ENCODE measurements around the gene OR4D2. TPM values are rescaled to one million over a fixed set of nuclear protein-coding genes. Genes with fewer than 3 reads are reported as not detected.

Gene OR4D2
- total RNA-seq, 2 experiments from 2014 or later: not detected

- ChIA-PET CTCF (interaction anchor here (0.7 to 5.7 kb wide), 14 partner anchors 9 to 805 kb away, joined by 3 to 33 read pairs (median 3); partner anchors contain the start of genes HSF5 and MKS1), POLR2A (interaction anchor here (0.6 kb wide), 1 partner anchor 95 kb away, joined by 3 read pairs; no protein-coding TSS in a partner anchor)
- Mint-ChIP-seq H3K27me3 (peaks cover 2% of the 10 kb centered on the region), H3K4me3 (no peak overlapping the region), H3K9me3 (no peaks in the 10 kb centered on the region), H3K4me1 (no peaks in the 10 kb centered on the region), H3K36me3 (ENCODE audit: low read depth) (no peaks in the 10 kb centered on the region), H3K27ac (no peak overlapping the region)
- peak; percentile 57 for DNase-seq
Measured at GRCh38 chr17:58200024-58200633, 33.3 kb downstream of the OR4D2 start.

- no peaks in the 10 kb centered on the region for H3K4me1 Mint-ChIP-seq
Measured at GRCh38 chr17:58202859-58203258, 36.1 kb downstream of the OR4D2 start.

GRCh38 chr17:58204796-58205195, 38.0 kb downstream of the OR4D2 start:
- CTCF ChIA-PET: no interaction called here
- Mint-ChIP-seq H3K27ac (no peak overlapping the region), H3K4me3 (no peak overlapping the region), H3K4me1 (no peaks in the 10 kb centered on the region), H3K9me3 (no peaks in the 10 kb centered on the region), H3K36me3 (ENCODE audit: low read depth) (peaks cover 3% of the 10 kb centered on the region), H3K27me3 (peaks cover 2% of the 10 kb centered on the region)
- DNase-seq: no peak
- POLR2A ChIA-PET: no interaction called here

More at GRCh38 chr17:58202859-58203258, 36.1 kb downstream of the OR4D2 start:
- Mint-ChIP-seq H3K9me3 (no peaks in the 10 kb centered on the region), H3K4me3 (no peak overlapping the region), H3K27me3 (peaks cover 2% of the 10 kb centered on the region), H3K27ac (no peak overlapping the region), H3K36me3 (ENCODE audit: low read depth) (no peaks in the 10 kb centered on the region)
- no peak for DNase-seq
- ChIA-PET POLR2A (no interaction called here), CTCF (interaction anchor here (5.7 kb wide), 1 partner anchor 11 kb away, joined by 33 read pairs; no protein-coding TSS in a partner anchor)

- POLR2A ChIA-PET: no interaction called here
- no peak overlapping the region for H3K27ac Mint-ChIP-seq
- no peaks in the 10 kb centered on the region for H3K9me3 Mint-ChIP-seq
- H3K27me3 Mint-ChIP-seq: no peaks in the 10 kb centered on the region
- no peak overlapping the region for H3K4me3 Mint-ChIP-seq
- no peak for DNase-seq
- CTCF ChIA-PET: interaction anchor here (1.3 kb wide), 1 partner anchor 14 kb away, joined by 3 read pairs; no protein-coding TSS in a partner anchor
- peaks cover 6% of the 10 kb centered on the region for H3K36me3 Mint-ChIP-seq (ENCODE audit: low read depth)
- peaks cover 2% of the 10 kb centered on the region for H3K4me1 Mint-ChIP-seq
Measured at GRCh38 chr17:58205936-58206335, 39.2 kb downstream of the OR4D2 start.

- POLR2A ChIA-PET: no interaction called here
- H3K4me3 Mint-ChIP-seq: no peak overlapping the region
- H3K36me3 Mint-ChIP-seq (ENCODE audit: low read depth): peaks cover 7% of the 10 kb centered on the region
- CTCF ChIA-PET: interaction anchor here (1.3 kb wide), 1 partner anchor 9 kb away, joined by 3 read pairs; no protein-coding TSS in a partner anchor
- no peaks in the 10 kb centered on the region for H3K27me3 Mint-ChIP-seq
- H3K27ac Mint-ChIP-seq: no peak overlapping the region
- no peaks in the 10 kb centered on the region for H3K9me3 Mint-ChIP-seq
- no peak for DNase-seq
- peaks cover 5% of the 10 kb centered on the region for H3K4me1 Mint-ChIP-seq
Measured at GRCh38 chr17:58207451-58207850, 40.7 kb downstream of the OR4D2 start.

GRCh38 chr17:58208344-58208743, 41.6 kb downstream of the OR4D2 start:
- Mint-ChIP-seq H3K4me1 (peaks cover 5% of the 10 kb centered on the region), H3K4me3 (no peak overlapping the region), H3K36me3 (ENCODE audit: low read depth) (peaks cover 7% of the 10 kb centered on the region), H3K27ac (no peak overlapping the region), H3K27me3 (no peaks in the 10 kb centered on the region), H3K9me3 (no peaks in the 10 kb centered on the region)
- no peak for DNase-seq
- POLR2A ChIA-PET: no interaction called here
- CTCF ChIA-PET: interaction anchor here (0.6 to 1.3 kb wide), 2 partner anchors 8 to 60 kb away, joined by 3 to 4 read pairs; no protein-coding TSS in a partner anchor

GRCh38 chr17:58210922-58211321, 44.1 kb downstream of the OR4D2 start:
- Mint-ChIP-seq H3K36me3 (ENCODE audit: low read depth) (peaks cover 7% of the 10 kb centered on the region), H3K27ac (no peak overlapping the region), H3K4me1 (peaks cover 5% of the 10 kb centered on the region), H3K9me3 (no peaks in the 10 kb centered on the region), H3K27me3 (no peaks in the 10 kb centered on the region), H3K4me3 (no peak overlapping the region)
- POLR2A ChIA-PET: no interaction called here
- CTCF ChIA-PET: interaction anchor here (0.6 to 5.8 kb wide), 5 partner anchors 10 to 1208 kb away, joined by 3 to 33 read pairs (median 3); partner anchors contain the start of gene LPO
- DNase-seq: no peak

- H3K4me1 Mint-ChIP-seq: peaks cover 25% of the 10 kb centered on the region
- no peaks in the 10 kb centered on the region for H3K27me3 Mint-ChIP-seq
- ChIA-PET POLR2A (no interaction called here), CTCF (interaction anchor here (0.9 to 5.8 kb wide), 5 partner anchors 8 to 299 kb away, joined by 3 to 33 read pairs (median 3); no protein-coding TSS in a partner anchor)
- H3K4me3 Mint-ChIP-seq: no peak overlapping the region
- H3K36me3 Mint-ChIP-seq (ENCODE audit: low read depth): peaks cover 2% of the 10 kb centered on the region
- H3K9me3 Mint-ChIP-seq: no peaks in the 10 kb centered on the region
- DNase-seq: no peak
- no peak overlapping the region for H3K27ac Mint-ChIP-seq
Measured at GRCh38 chr17:58215685-58216084, 48.9 kb downstream of the OR4D2 start.

- DNase-seq: no peak
- H3K9me3 Mint-ChIP-seq: no peaks in the 10 kb centered on the region
- H3K27me3 Mint-ChIP-seq: no peaks in the 10 kb centered on the region
- H3K36me3 Mint-ChIP-seq (ENCODE audit: low read depth): no peaks in the 10 kb centered on the region
- H3K27ac Mint-ChIP-seq: peak overlapping the region; percentile 71
- H3K4me3 Mint-ChIP-seq: no peak overlapping the region
- ChIA-PET POLR2A (no interaction called here), CTCF (interaction anchor here (0.9 to 1.6 kb wide), 3 partner anchors 13 to 26 kb away, joined by 3 read pairs; partner anchors contain the start of gene EPX)
- H3K4me1 Mint-ChIP-seq: peaks cover 24% of the 10 kb centered on the region
Measured at GRCh38 chr17:58217766-58218165, 51.0 kb downstream of the OR4D2 start.

GRCh38 chr17:58219007-58219788, 52.4 kb downstream of the OR4D2 start, which contains the start of gene MKS1:
TSS of gene MKS1 (minus strand) at chr17:58219255. CDS start at chr17:58219230, 25 bp downstream.
- H3K4me1 Mint-ChIP-seq: peaks cover 26% of the 10 kb centered on the region
- CTCF ChIA-PET: interaction anchor here (0.7 to 3.4 kb wide), 10 partner anchors 9 to 198 kb away, joined by 3 to 16 read pairs (median 3); partner anchors contain the start of gene RNF43
- POLR2A ChIA-PET: no interaction called here
- H3K9me3 Mint-ChIP-seq: no peaks in the 10 kb centered on the region
- H3K36me3 Mint-ChIP-seq (ENCODE audit: low read depth): no peaks in the 10 kb centered on the region
- peak within 1 kb of the TSS; percentile 92 for H3K4me3 Mint-ChIP-seq
- peaks cover 9% of the 10 kb centered on the region for H3K27me3 Mint-ChIP-seq
- peak; percentile 95 for DNase-seq
- peak within 1 kb of the TSS; percentile 97 for H3K27ac Mint-ChIP-seq

GRCh38 chr17:58219789-58220183, 53.0 kb downstream of the OR4D2 start:
- peak overlapping the region; percentile 92 for H3K4me3 Mint-ChIP-seq
- peaks cover 31% of the 10 kb centered on the region for H3K4me1 Mint-ChIP-seq
- no peaks in the 10 kb centered on the region for H3K36me3 Mint-ChIP-seq (ENCODE audit: low read depth)
- POLR2A ChIA-PET: interaction anchor here (0.6 kb wide), 1 partner anchor 547 kb away, joined by 3 read pairs; no protein-coding TSS in a partner anchor
- no peak for DNase-seq
- CTCF ChIA-PET: interaction anchor here (1.0 to 3.4 kb wide), 7 partner anchors 10 to 144 kb away, joined by 3 to 16 read pairs (median 3); no protein-coding TSS in a partner anchor
- H3K27ac Mint-ChIP-seq: peak overlapping the region; percentile 97
- peaks cover 14% of the 10 kb centered on the region for H3K27me3 Mint-ChIP-seq
- H3K9me3 Mint-ChIP-seq: no peaks in the 10 kb centered on the region

Measured in activated CD4-positive, alpha-beta T cell treated with anti-CD3 and anti-CD28 coated beads, Interleukin-2, amount 10 ng/mL, durations not matched to agents 7 days and 5 days (primary cell).